Osteoblast (primary cell): ENCODE results near the gene MMP28. TPM values are rescaled to one million over a fixed set of nuclear protein-coding genes. Genes with fewer than 3 reads are reported as not detected.

Source experiments
- DNase-seq: peaks from one replicate; pipeline ENCODE4 v3.0.0; 2011; ENCODE audit warnings: low spot score, mixed read lengths; ENCODE audit not compliant: insufficient read length; ENCODE audit errors: missing footprints
- H2AFZ ChIP-seq: 2 replicates; pipeline ENCODE4 v1.6.0; 2011; ENCODE audit warnings: mild to moderate bottlenecking, low read length
- H3K27ac ChIP-seq: 2 replicates; pipeline ENCODE4 v1.5.1; 2011; ENCODE audit warnings: mild to moderate bottlenecking, low read depth, low read length, moderate library complexity
- H3K27me3 ChIP-seq: 2 replicates; pipeline ENCODE4 v1.6.0; 2012; ENCODE audit warnings: mild to moderate bottlenecking, control low read depth, inconsistent platforms, low read length, moderate library complexity; ENCODE audit not compliant: insufficient read depth
- H3K36me3 ChIP-seq: 2 replicates; pipeline ENCODE4 v1.5.1; 2011; ENCODE audit warnings: mild to moderate bottlenecking, low read length, control low read depth, moderate library complexity; ENCODE audit not compliant: insufficient read depth
- H3K4me1 ChIP-seq: 2 replicates; pipeline ENCODE4 v1.5.1; 2011; ENCODE audit warnings: mild to moderate bottlenecking, low read length, control low read depth, moderate library complexity; ENCODE audit not compliant: insufficient read depth
- H3K4me2 ChIP-seq: 2 replicates; pipeline ENCODE4 v1.6.0; 2011; ENCODE audit warnings: mild to moderate bottlenecking, low read length; ENCODE audit not compliant: insufficient read depth
- H3K4me3 ChIP-seq: fragments of 200-600 bp; sonication (generic); 3 replicates; pipeline ENCODE4 v1.5.1; 2012; ENCODE audit warnings: mild to moderate bottlenecking, low read length, inconsistent platforms; ENCODE audit not compliant: insufficient read depth
- H3K79me2 ChIP-seq: 2 replicates; pipeline ENCODE4 v1.6.0; 2012; ENCODE audit warnings: mild to moderate bottlenecking, low read length, control low read depth, inconsistent platforms; ENCODE audit not compliant: insufficient read depth
- H3K9me3 ChIP-seq: 2 replicates; pipeline ENCODE4 v1.5.1; 2011; ENCODE audit warnings: low read depth, low read length, control low read depth
- H4K20me1 ChIP-seq: 2 replicates; pipeline ENCODE4 v1.6.0; 2012; ENCODE audit warnings: mild to moderate bottlenecking, low read length, control low read depth; ENCODE audit not compliant: insufficient read depth
- CTCF ChIP-seq: IDR thresholded peaks from 2 replicates; pipeline ENCODE4 v1.5.1; 2011; ENCODE audit warnings: mild to moderate bottlenecking, low read depth, low read length, moderate library complexity; ENCODE audit errors: extremely low read depth
- total RNA-seq: library from RNA; depleted of rRNA; stranded (reverse); fragments of >200 nt; gene quantifications from 2 replicates; pipeline ENCODE4 v1.2.3, GENCODE V29; 2012

MMP28 gene
- total RNA-seq, 1 donor, result 1.8 TPM

- no peaks in the 10 kb centered on the region for H3K27me3 ChIP-seq
- TF ChIP-seq CTCF, result no peak
- H3K27ac ChIP-seq, result peak overlapping the region; percentile 87
- no peak overlapping the region for H2AFZ ChIP-seq
- peaks cover 30% of the 10 kb centered on the region for H3K4me1 ChIP-seq
- no peaks in the 10 kb centered on the region for H4K20me1 ChIP-seq
- H3K4me2 ChIP-seq, result peak overlapping the region; percentile 44
- no peaks in the 10 kb centered on the region for H3K79me2 ChIP-seq
- no peak overlapping the region for H3K4me3 ChIP-seq
- peaks cover 14% of the 10 kb centered on the region for H3K36me3 ChIP-seq
- DNase-seq, result no peak
- no peaks in the 10 kb centered on the region for H3K9me3 ChIP-seq
Observed at GRCh38 chr17:35726953-35727460, 68.4 kb downstream of the MMP28 start.

GRCh38 chr17:35726127-35726952 is 69.1 kb downstream of the MMP28 start:
- DNase-seq, result peak; percentile 97
- no peaks in the 10 kb centered on the region for H3K9me3 ChIP-seq
- H2AFZ ChIP-seq, result no peak overlapping the region
- no peaks in the 10 kb centered on the region for H3K79me2 ChIP-seq
- peak overlapping the region; percentile 87 for H3K27ac ChIP-seq
- no peak for TF ChIP-seq CTCF
- H4K20me1 ChIP-seq, result no peaks in the 10 kb centered on the region
- H3K4me3 ChIP-seq, result peak overlapping the region; percentile 3
- H3K36me3 ChIP-seq, result peaks cover 14% of the 10 kb centered on the region
- no peaks in the 10 kb centered on the region for H3K27me3 ChIP-seq
- peaks cover 29% of the 10 kb centered on the region for H3K4me1 ChIP-seq
- H3K4me2 ChIP-seq, result peak overlapping the region; percentile 44

- H4K20me1 ChIP-seq, result no peaks in the 10 kb centered on the region
- H3K79me2 ChIP-seq, result no peaks in the 10 kb centered on the region
- no peak for TF ChIP-seq CTCF
- peak overlapping the region; percentile 29 for H3K4me2 ChIP-seq
- H3K27ac ChIP-seq, result peak overlapping the region; percentile 87
- H3K9me3 ChIP-seq, result no peaks in the 10 kb centered on the region
- peaks cover 14% of the 10 kb centered on the region for H3K36me3 ChIP-seq
- no peak overlapping the region for H2AFZ ChIP-seq
- H3K27me3 ChIP-seq, result no peaks in the 10 kb centered on the region
- peak; percentile 32 for DNase-seq
- H3K4me3 ChIP-seq, result no peak overlapping the region
- H3K4me1 ChIP-seq, result peaks cover 24% of the 10 kb centered on the region
Observed at GRCh38 chr17:35725802-35726126, 69.7 kb downstream of the MMP28 start.

- no peaks in the 10 kb centered on the region for H3K9me3 ChIP-seq
- H3K27ac ChIP-seq, result no peak overlapping the region
- H4K20me1 ChIP-seq, result no peaks in the 10 kb centered on the region
- no peak overlapping the region for H3K4me2 ChIP-seq
- H3K27me3 ChIP-seq, result no peaks in the 10 kb centered on the region
- peaks cover 15% of the 10 kb centered on the region for H3K36me3 ChIP-seq
- H3K4me3 ChIP-seq, result no peak overlapping the region
- no peak overlapping the region for H2AFZ ChIP-seq
- no peaks in the 10 kb centered on the region for H3K79me2 ChIP-seq
- no peak for DNase-seq
- TF ChIP-seq CTCF, result no peak
- H3K4me1 ChIP-seq, result peaks cover 24% of the 10 kb centered on the region
Observed at GRCh38 chr17:35725058-35725457, 70.4 kb downstream of the MMP28 start.
